Suprapubic skin (tissue), 3 donors: Measurements from ENCODE around the gene UBR3.

Experiments used
- CTCF ChIP-seq, 2 donors: fragments of 200-600 bp in 1 of 2; fragments of 450-650 bp in 1 of 2; sonication (generic) in 1 of 2; IDR thresholded peaks; one replicate each; pipeline ENCODE4 v1.5.1; 2016 to 2019; ENCODE audit warnings: antibody characterized with exemption in 2 of 2, mild to moderate bottlenecking in 1 of 2, moderate library complexity in 1 of 2
- EP300 ChIP-seq: sonication (generic); formaldehyde crosslinking; IDR thresholded peaks from one replicate; pipeline ENCODE4 v1.6.1; 2017; ENCODE audit warnings: antibody characterized with exemption
- POLR2A ChIP-seq, 2 donors: fragments of 450-650 bp; IDR thresholded peaks; one replicate each; pipeline ENCODE4 v1.6.1; 2017; ENCODE audit warnings: antibody characterized with exemption in 2 of 2, mild to moderate bottlenecking in 2 of 2, moderate library complexity in 2 of 2

GRCh38 chr2:169853041-169853668 is 25.9 kb downstream of the UBR3 start:
- no peak for TF ChIP-seq CTCF (IDR thresholded peaks at IDR 0.05)
- TF ChIP-seq POLR2A (IDR thresholded peaks at IDR 0.05): no peak
- no peak for TF ChIP-seq EP300
